Neuronal stem cell (in vitro differentiated cells): ENCODE data around the gene LYSMD3.

Source experiments
- DNase-seq: peaks from one replicate; pipeline ENCODE4 v3.0.0-alpha.2; 2013; ENCODE audit warnings: low spot score
- H2AFZ ChIP-seq: one replicate; pipeline ENCODE4 v1.6.1; 2013; ENCODE audit warnings: mild to moderate bottlenecking, low read length, inconsistent platforms
- H2AK5ac ChIP-seq: 2 replicates; pipeline ENCODE4 v1.6.1; 2013; ENCODE audit warnings: low read depth, mild to moderate bottlenecking, inconsistent platforms, low read length, moderate library complexity, mixed read lengths
- H2BK120ac ChIP-seq: 2 replicates; pipeline ENCODE4 v1.6.1; 2013; ENCODE audit warnings: low read depth, mild to moderate bottlenecking, inconsistent platforms, low read length, moderate library complexity, mixed read lengths
- H2BK12ac ChIP-seq: one replicate; pipeline ENCODE4 v1.6.1; 2013; ENCODE audit warnings: low read length, inconsistent platforms
- H2BK15ac ChIP-seq: 2 replicates; pipeline ENCODE4 v1.6.1; 2013; ENCODE audit warnings: mild to moderate bottlenecking, low read length, inconsistent platforms, mixed read lengths
- H2BK5ac ChIP-seq: one replicate; pipeline ENCODE4 v1.6.1; 2013; ENCODE audit warnings: inconsistent platforms, mild to moderate bottlenecking, low read length, moderate library complexity
- H3K14ac ChIP-seq: one replicate; pipeline ENCODE4 v1.6.1; 2013; ENCODE audit warnings: low read length, inconsistent platforms
- H3K18ac ChIP-seq: 2 replicates; pipeline ENCODE4 v1.6.1; 2013; ENCODE audit warnings: low read length, inconsistent platforms
- H3K23ac ChIP-seq: 2 replicates; pipeline ENCODE4 v1.6.1; 2013; ENCODE audit warnings: low read depth, mild to moderate bottlenecking, mixed read lengths, low read length, inconsistent platforms; ENCODE audit not compliant: poor library complexity
- H3K27ac ChIP-seq: replicated peaks from 3 replicates; pipeline ENCODE4 v1.5.1; 2013; ENCODE audit warnings: low read length, inconsistent platforms
- H3K27me3 ChIP-seq, 3 experiments: 2 replicates each; pipeline ENCODE4 v1.6.1; 2013; ENCODE audit warnings: low read length in 3 of 3, mild to moderate bottlenecking in 2 of 3, inconsistent platforms in 1 of 3, low read depth in 1 of 3, mixed read lengths in 1 of 3, moderate library complexity in 1 of 3; ENCODE audit not compliant: control insufficient read depth in 3 of 3, insufficient read depth in 3 of 3
- H3K36me3 ChIP-seq, 2 donors: replicated peaks in 1 of 2; 2 replicates each; pipeline ENCODE4 v1.6.1; 2013; ENCODE audit warnings: low read length in 2 of 2; ENCODE audit not compliant: control insufficient read depth in 2 of 2, insufficient read depth in 2 of 2
- H3K4ac ChIP-seq: 2 replicates; pipeline ENCODE4 v1.6.1; 2013; ENCODE audit warnings: inconsistent platforms, mild to moderate bottlenecking, low read length, moderate library complexity
- H3K4me1 ChIP-seq, 2 donors: 1 replicate in 1 of 2; 2 replicates in 1 of 2; pipeline ENCODE4 v1.6.1; 2013; ENCODE audit warnings: low read length in 2 of 2, low read depth in 1 of 2; ENCODE audit not compliant: control insufficient read depth in 2 of 2, insufficient read depth in 1 of 2
- H3K4me2 ChIP-seq: one replicate; pipeline ENCODE4 v1.6.1; 2013; ENCODE audit warnings: mild to moderate bottlenecking, low read length, inconsistent platforms; ENCODE audit not compliant: insufficient read depth, poor library complexity, severe bottlenecking
- H3K4me3 ChIP-seq, 2 donors: 2 replicates each; pipeline ENCODE4 v1.5.1; 2013; ENCODE audit warnings: low read length in 2 of 2, mild to moderate bottlenecking in 2 of 2, inconsistent platforms in 1 of 2, moderate library complexity in 1 of 2
- H3K79me1 ChIP-seq: one replicate; pipeline ENCODE4 v1.6.1; 2013; ENCODE audit warnings: low read depth, mild to moderate bottlenecking, inconsistent platforms, low read length, moderate library complexity
- H3K9ac ChIP-seq: one replicate; pipeline ENCODE4 v1.6.1; 2013; ENCODE audit warnings: mild to moderate bottlenecking, low read depth, low read length, inconsistent platforms; ENCODE audit not compliant: poor library complexity
- H3K9me3 ChIP-seq, 2 donors: replicated peaks in 1 of 2; 2 replicates each; pipeline versions ENCODE3 to v1.6.1; 2013; ENCODE audit warnings: low read length in 2 of 2, mild to moderate bottlenecking in 2 of 2, inconsistent platforms in 1 of 2, low read depth in 1 of 2, mixed read lengths in 1 of 2, moderate library complexity in 1 of 2; ENCODE audit not compliant: control insufficient read depth in 2 of 2, insufficient read depth in 1 of 2
- H4K8ac ChIP-seq: one replicate; pipeline ENCODE4 v1.6.1; 2013; ENCODE audit warnings: low read depth, mild to moderate bottlenecking, inconsistent platforms, low read length, moderate library complexity
- H4K91ac ChIP-seq: one replicate; pipeline ENCODE4 v1.6.1; 2013; ENCODE audit warnings: low read length, low read depth, mild to moderate bottlenecking, inconsistent platforms; ENCODE audit not compliant: poor library complexity
- WGBS, 2 donors: extraction: QIAGEN DNeasy Blood & Tissue Kit; methylation state at CpG; one replicate each; pipeline ENCODE4 v1.1.7; 2013; ENCODE audit warnings: missing lambda C conversion rate in 2 of 2, mixed read lengths in 1 of 2; ENCODE audit not compliant: insufficient read length in 2 of 2, insufficient replicate concordance in 1 of 2; ENCODE audit errors: extremely low coverage in 2 of 2; 5-methylcytosine and 5-hydroxymethylcytosine counted together

Gene LYSMD3

GRCh38 chr5:90488791-90489190 is 40.6 kb downstream of the LYSMD3 start:
- H4K8ac ChIP-seq: no peak overlapping the region
- H3K79me1 ChIP-seq: no peaks in the 10 kb centered on the region
- no peak overlapping the region for H3K18ac ChIP-seq
- H3K27ac ChIP-seq: no peak overlapping the region
- no peak overlapping the region for H2BK5ac ChIP-seq
- no peak for DNase-seq
- no peak overlapping the region for H2AK5ac ChIP-seq
- peaks cover 0 to 3% of the 10 kb centered on the region in 2 donors for H3K4me1 ChIP-seq
- no peak overlapping the region for H3K4ac ChIP-seq
- no peaks in the 10 kb centered on the region for H3K9me3 ChIP-seq
- no peaks in the 10 kb centered on the region for H3K27me3 ChIP-seq
- H4K91ac ChIP-seq: no peak overlapping the region
- H2BK12ac ChIP-seq: no peak overlapping the region
- H2BK15ac ChIP-seq: no peak overlapping the region
- no peak overlapping the region for H2BK120ac ChIP-seq
- H3K4me2 ChIP-seq: no peak overlapping the region
- no peak overlapping the region for H3K9ac ChIP-seq
- peaks cover 0 to 18% of the 10 kb centered on the region in 2 donors for H3K36me3 ChIP-seq
- no peak overlapping the region for H3K14ac ChIP-seq
- no peak overlapping the region for H2AFZ ChIP-seq
- no CpG with 5 or more reads among the region's 2 CpGs for WGBS, 2 donors
- H3K23ac ChIP-seq: no peak overlapping the region
- no peak overlapping the region for H3K4me3 ChIP-seq

GRCh38 chr5:90484540-90484939 is 44.8 kb downstream of the LYSMD3 start:
- H4K91ac ChIP-seq: no peak overlapping the region
- no peak overlapping the region for H3K9ac ChIP-seq
- no peak overlapping the region for H3K4ac ChIP-seq
- H3K18ac ChIP-seq: no peak overlapping the region
- no peak overlapping the region for H2AK5ac ChIP-seq
- H3K23ac ChIP-seq: no peak overlapping the region
- H3K27me3 ChIP-seq: no peaks in the 10 kb centered on the region
- no peak overlapping the region for H4K8ac ChIP-seq
- H3K4me3 ChIP-seq: no peak overlapping the region
- no peak overlapping the region for H2BK120ac ChIP-seq
- no peak overlapping the region for H2BK15ac ChIP-seq
- H3K4me2 ChIP-seq: no peak overlapping the region
- no peak overlapping the region for H2BK5ac ChIP-seq
- no peak for DNase-seq
- H3K27ac ChIP-seq: no peak overlapping the region
- H3K9me3 ChIP-seq: no peaks in the 10 kb centered on the region
- peaks cover 0 to 3% of the 10 kb centered on the region in 2 donors for H3K4me1 ChIP-seq
- no peaks in the 10 kb centered on the region for H3K79me1 ChIP-seq
- peaks cover 0 to 15% of the 10 kb centered on the region in 2 donors for H3K36me3 ChIP-seq
- no peak overlapping the region for H2BK12ac ChIP-seq
- WGBS, 2 donors: no CpG with 5 or more reads among the region's 3 CpGs
- H3K14ac ChIP-seq: no peak overlapping the region
- H2AFZ ChIP-seq: no peak overlapping the region

- H2AFZ ChIP-seq: no peak overlapping the region
- H3K4ac ChIP-seq: no peak overlapping the region
- H3K9me3 ChIP-seq: no peaks in the 10 kb centered on the region
- no CpG with 5 or more reads among the region's 8 CpGs for WGBS, 2 donors
- H4K8ac ChIP-seq: no peak overlapping the region
- DNase-seq: no peak
- H3K14ac ChIP-seq: no peak overlapping the region
- no peak overlapping the region for H2BK5ac ChIP-seq
- peaks cover 0 to 12% of the 10 kb centered on the region in 2 donors for H3K36me3 ChIP-seq
- no peak overlapping the region for H4K91ac ChIP-seq
- no peak overlapping the region for H3K27ac ChIP-seq
- H3K4me1 ChIP-seq: peaks cover 0 to 3% of the 10 kb centered on the region in 2 donors
- no peaks in the 10 kb centered on the region for H3K27me3 ChIP-seq
- no peak overlapping the region for H3K18ac ChIP-seq
- no peak overlapping the region for H3K4me2 ChIP-seq
- H3K4me3 ChIP-seq: no peak overlapping the region
- no peak overlapping the region for H2BK12ac ChIP-seq
- no peak overlapping the region for H2AK5ac ChIP-seq
- H2BK120ac ChIP-seq: no peak overlapping the region
- H3K9ac ChIP-seq: no peak overlapping the region
- no peaks in the 10 kb centered on the region for H3K79me1 ChIP-seq
- H3K23ac ChIP-seq: no peak overlapping the region
- H2BK15ac ChIP-seq: no peak overlapping the region
These were observed 46.2 kb downstream of the LYSMD3 start for GRCh38 chr5:90483206-90483605.

GRCh38 chr5:90480699-90481098 is 48.7 kb downstream of the LYSMD3 start:
- H3K79me1 ChIP-seq: no peaks in the 10 kb centered on the region
- no peak overlapping the region for H3K4me2 ChIP-seq
- H3K36me3 ChIP-seq: no peaks in the 10 kb centered on the region
- H3K14ac ChIP-seq: no peak overlapping the region
- no peak overlapping the region for H3K18ac ChIP-seq
- H2AK5ac ChIP-seq: no peak overlapping the region
- H4K91ac ChIP-seq: no peak overlapping the region
- H3K4ac ChIP-seq: no peak overlapping the region
- no peak overlapping the region for H3K9ac ChIP-seq
- no peak overlapping the region for H2BK15ac ChIP-seq
- no peak for DNase-seq
- WGBS, 2 donors: no CpG with 5 or more reads among the region's 1 CpG
- peaks cover 0 to 16% of the 10 kb centered on the region in 2 donors for H3K4me1 ChIP-seq
- H3K27me3 ChIP-seq: peaks cover 0 to 3% (median 0%) of the 10 kb centered on the region in 3 experiments
- no peak overlapping the region for H3K27ac ChIP-seq
- H2BK12ac ChIP-seq: no peak overlapping the region
- H2BK5ac ChIP-seq: no peak overlapping the region
- H2BK120ac ChIP-seq: no peak overlapping the region
- no peak overlapping the region for H3K23ac ChIP-seq
- H4K8ac ChIP-seq: no peak overlapping the region
- no peak overlapping the region for H3K4me3 ChIP-seq
- H3K9me3 ChIP-seq: no peaks in the 10 kb centered on the region
- H2AFZ ChIP-seq: no peak overlapping the region
